ENCODE measurements around the gene DDX23. TPM values are rescaled to one million over a fixed set of nuclear protein-coding genes. Genes with fewer than 3 reads are reported as not detected.
"Not testable (repeated sequence)": the region's sequence is repeated elsewhere in the genome, so short reads cannot be mapped to it uniquely, and the experiment has no call there.

DDX23 gene
- total RNA-seq (2014; rRNA removed; shearing (Covaris generic)): 132 and 146 TPM in 2 replicates

DNA sequence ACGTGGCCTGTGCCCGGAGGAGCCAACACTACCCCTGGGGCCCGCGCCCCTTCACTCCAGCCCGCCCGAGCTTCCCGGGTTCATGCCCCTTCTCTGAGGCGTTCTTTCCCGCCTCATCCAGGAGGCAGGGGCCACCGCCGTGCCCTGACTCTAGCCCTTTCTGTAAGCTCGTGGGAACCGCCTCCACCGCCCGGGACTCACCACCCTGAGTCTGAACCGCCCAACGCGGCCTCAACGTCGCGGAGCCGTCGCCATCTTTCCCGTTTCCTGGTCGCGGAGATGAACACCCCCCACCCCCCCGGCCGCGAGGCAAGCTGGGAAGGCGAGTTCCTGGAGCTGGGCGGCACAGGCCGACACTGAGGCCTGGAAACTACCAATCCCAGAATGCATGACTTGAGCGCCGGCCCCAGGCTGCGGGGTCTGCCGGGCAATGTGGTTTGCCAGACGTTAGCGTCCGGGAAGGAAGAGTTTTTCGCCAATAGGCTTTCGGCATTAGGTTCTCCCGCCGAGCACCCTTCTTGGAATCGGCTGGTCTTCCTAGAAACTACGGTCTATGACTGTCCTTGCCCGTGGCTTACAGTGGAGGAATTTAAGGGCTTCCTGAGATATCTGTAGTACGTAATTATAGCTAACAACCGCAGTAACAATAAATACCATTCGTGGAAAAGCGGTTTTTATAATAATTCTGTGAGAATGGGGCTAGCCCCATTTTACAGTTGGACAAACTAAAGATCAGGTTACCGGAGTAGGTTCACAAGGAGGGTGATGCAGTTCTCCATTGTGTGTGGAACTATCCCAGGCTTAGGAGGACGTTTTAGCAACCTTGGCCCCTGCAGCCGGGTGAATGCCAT is at the start of gene DDX23:
DDX23 (minus strand) TSS at position 281 of the 851 bp plus-strand sequence. CDS start 6,381 bp downstream, outside the sequence.
- DNase-seq (ENCODE audit: low read depth): peak; percentile 99

- peak; percentile 16 for DNase-seq (ENCODE audit: low read depth)
These were observed 49.3 kb upstream of the DDX23 start for GRCh38 chr12:48901278-48901677.

DNA sequence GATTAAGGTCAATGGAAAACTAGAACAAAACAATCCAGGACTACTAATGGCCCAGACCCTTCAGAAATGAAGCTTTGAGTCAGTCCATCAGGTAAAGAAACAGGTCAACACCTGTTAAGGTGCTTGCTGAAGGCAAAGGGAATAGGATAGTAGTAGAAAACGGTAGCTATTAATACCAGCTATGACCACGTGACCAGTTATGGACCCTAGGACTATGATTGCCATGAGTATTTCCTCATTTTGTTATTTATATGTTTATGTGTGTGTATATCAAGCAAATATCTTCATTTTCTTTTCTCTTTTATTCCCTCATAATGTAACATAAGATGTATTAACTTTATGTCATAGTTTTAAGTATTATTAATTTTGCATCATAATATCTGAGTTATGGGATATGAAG is 47.7 kb upstream of the DDX23 start:
- DNase-seq (ENCODE audit: low read depth): no peak

DNA sequence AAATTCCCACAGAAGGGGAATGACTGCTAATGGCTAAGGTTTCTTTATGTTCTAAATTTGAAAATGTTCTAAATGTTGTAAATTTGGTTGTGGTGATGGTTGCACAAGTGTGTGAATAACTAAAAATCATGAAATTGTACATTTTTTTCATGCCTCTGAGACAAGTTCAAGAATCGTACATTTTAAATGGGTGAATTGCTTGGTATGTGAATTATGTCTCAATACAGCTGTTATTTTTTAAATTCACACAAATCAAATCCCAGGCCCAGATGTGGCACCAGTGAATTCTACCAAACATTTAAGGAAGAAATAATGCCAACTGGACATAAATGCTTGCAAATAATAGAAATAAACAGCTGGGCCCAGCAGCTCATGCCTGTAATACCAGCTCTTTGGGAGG is 42.3 kb upstream of the DDX23 start:
- no peak for DNase-seq (ENCODE audit: low read depth)

DNA sequence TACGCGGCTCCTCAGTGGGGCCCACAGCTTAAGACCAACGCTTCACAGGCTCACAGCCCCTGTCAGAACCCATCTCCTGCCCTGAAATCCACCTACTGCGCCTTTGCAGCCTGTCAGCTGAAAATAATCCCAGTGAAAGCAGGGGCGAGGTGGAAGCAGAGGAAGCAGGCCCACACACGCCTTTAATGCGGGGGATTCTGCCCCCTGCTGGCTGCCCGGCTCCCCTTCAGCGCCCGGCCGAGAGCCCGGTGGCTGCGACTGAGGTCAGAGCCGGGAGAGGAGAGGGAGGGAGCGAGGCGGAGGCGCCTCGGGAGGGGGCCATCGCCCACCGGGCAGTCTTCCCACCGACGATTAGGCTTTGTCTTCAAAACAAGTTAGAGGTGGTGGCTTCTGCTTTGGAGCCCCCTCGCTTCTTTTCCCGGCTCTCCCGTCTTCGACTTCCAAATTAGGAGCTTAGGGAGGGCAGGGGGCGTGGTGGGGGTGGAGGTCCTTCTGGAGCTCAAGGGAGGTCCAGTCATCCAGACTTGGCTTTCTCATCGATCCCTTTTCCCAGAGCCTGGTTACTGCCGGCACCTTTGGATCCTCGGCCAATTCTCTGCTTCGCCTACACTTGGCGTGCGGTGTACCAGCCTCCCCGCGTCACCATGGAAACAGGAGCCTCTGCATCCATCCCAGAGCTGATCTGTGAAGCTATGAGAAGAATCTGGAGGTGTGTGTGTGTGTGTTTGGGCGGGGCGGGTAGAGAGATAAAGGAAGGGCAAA is 38.9 kb upstream of the DDX23 start:
- peak; percentile 83 for DNase-seq (ENCODE audit: low read depth)

- DNase-seq (ENCODE audit: low read depth): no peak
These were observed 37.7 kb upstream of the DDX23 start for GRCh38 chr12:48889679-48890078.

DNA sequence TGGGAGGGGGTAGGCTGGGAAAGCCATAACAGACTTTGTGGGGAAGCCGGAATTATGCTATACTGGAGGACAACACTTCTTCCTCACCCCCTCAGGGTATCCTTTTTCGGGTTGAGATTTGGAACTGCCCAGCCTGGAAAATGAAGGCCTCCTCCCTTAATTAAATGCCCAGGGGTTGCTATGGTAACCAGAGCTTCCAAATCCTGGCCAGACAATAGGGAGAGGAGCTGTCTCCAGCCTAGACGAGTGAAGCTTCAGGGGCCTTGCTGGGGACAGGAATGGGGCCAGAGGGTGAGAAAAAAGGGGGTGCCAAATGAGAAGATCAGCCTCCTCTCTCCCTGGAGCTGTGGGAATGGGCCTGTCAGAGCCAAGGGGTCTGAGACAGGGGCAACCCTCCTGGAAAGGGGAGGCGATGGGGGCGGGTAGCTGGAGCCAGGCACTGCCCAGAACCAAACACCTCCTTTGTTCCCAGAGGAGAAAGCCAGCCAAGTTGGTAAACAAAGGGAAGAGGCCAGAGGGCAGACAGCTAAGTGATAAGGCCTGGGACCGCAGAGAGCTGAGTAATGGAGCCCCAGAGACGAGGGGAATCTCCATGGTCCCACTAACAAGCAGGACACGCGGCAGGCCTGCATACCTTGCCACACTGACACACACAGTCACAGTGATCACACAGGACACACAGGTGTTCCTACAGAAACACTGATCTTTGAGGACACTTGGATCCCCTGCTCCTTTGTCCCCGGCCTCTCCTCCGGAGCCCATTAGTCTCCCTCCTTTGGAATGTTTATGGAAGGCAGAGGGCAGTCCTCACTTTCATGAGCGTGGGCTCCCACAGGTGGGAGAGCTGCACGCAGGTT is 31.6 kb upstream of the DDX23 start:
- DNase-seq (ENCODE audit: low read depth): peak; percentile 76

DNA sequence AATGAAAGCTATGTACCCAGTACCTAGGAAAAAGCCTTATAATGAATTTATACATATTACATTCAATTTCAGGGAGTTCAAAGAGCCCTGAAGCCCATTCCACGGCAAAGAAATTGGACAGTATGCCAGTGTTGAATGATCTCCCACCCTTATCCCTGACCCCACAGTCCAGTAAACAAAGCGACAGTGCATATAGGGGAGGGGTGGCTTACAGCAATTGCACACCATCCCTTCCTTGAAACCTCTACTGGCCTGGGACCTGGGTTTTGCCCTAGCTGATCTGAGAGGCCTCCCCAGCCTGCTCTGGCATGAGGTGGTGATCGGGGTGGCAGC is 31.0 kb upstream of the DDX23 start:
- no peak for DNase-seq (ENCODE audit: low read depth)

GRCh38 chr12:48882315-48882687 is 30.3 kb upstream of the DDX23 start:
- DNase-seq (ENCODE audit: low read depth): peak; percentile 84

- peak; percentile 9 for DNase-seq (ENCODE audit: low read depth)
These were observed 29.8 kb upstream of the DDX23 start for GRCh38 chr12:48881686-48882314.

GRCh38 chr12:48880647-48881046 is 28.7 kb upstream of the DDX23 start:
- no peak for DNase-seq (ENCODE audit: low read depth)

- no peak for DNase-seq (ENCODE audit: low read depth)
These were observed 26.6 kb upstream of the DDX23 start for GRCh38 chr12:48878548-48878947.

DNA sequence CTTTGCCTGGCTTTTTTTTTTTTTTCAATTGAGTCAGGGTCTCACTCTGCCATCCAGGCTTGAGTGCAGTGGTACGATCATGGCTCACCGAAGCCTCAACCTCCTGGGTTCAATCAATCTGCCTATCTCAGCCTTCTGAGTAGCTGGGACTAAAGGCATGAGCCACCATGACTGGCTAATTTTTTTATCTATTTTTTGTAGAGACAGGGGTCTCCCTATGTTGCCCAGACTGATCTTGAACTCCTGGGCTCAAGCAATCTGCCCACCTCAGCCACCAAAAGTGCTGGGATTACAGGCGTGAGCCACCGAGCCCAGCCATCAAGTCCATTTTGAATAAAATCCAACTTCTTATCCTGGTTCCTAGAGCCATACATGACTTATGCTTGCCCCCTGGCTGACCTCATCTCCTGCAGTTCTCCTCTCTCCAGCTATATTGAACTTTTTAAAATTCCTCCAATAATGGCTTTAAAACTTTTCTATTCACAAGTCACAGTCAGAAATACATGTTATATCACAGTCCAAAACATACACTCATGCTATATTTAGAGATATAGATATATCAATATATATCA is 24.1 kb upstream of the DDX23 start:
- no peak for DNase-seq (ENCODE audit: low read depth)

DNA sequence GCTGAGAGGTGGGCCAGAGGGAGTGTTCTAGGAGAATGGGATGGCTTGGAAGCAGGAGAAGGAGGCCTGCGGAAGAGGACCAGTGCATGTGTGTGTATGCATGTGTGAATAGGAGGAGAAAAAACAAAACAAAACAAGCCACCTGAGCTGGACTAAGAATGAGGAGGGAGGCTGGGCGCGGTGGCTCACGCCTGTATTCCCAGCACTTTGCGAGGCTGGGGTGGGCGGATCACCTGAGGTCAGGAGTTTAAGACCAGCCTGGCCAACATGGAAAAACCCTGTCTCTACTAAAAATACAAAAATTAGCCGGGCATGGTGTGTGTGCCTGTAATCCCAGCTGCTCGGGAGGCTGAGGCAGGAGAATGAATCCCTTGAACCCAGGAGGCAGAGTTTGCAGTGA is 21.6 kb upstream of the DDX23 start:
- DNase-seq (ENCODE audit: low read depth): not testable (repeated sequence)

GRCh38 chr12:48873096-48873495 is 21.1 kb upstream of the DDX23 start:
- DNase-seq (ENCODE audit: low read depth): no peak

DNA sequence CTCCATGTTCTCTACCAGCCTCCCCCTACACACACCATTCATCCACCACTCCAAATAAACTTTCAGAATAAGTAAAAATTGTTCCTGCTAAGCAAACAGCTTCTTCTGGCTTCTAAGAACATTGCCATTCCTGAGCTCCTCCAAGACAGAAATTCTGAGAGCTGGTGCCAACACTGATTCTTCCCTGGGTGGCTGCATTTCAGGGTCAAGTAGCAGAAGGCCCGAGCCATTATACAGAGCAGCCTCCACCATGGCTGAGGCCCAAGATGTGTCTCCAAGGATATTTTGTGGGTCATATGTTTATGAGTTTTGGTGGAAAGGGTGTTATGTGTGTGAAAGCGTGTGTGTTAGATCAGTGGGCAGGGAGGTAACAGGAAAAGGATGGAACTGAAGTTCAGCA is 17.2 kb upstream of the DDX23 start:
- DNase-seq (ENCODE audit: low read depth): no peak

GRCh38 chr12:48868451-48868850 is 16.5 kb upstream of the DDX23 start:
- DNase-seq (ENCODE audit: low read depth): no peak

DNA sequence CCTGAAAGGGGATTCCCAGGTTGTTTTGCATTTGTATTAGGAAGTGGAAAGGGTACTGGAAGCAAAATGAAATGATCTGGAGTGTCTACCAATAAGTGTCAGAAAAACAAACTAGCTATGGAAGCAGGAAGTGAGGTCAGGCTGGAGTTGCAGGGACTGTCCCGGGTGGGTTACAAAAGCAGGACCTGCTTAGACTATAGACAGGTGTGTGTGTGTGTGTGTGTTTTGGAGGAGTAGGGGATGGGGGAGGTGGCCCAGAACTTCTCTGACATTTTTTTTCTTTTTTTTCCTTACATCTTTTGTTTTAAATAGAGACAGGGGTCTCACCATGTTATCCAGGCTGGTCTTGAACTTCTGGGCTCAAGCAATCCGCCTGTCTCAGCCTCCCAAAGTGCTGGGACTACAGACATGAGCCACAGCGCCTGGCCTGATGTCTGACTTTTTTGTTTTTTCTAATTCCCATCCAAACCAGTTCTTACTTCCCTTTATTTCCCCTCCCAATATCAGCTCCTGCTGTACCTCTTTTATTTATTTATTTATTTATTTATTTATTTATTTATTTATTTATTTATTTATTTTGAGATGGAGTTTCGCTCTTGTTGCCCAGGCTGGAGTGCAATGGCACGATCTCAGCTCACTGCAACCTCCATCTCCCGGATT is 14.2 kb upstream of the DDX23 start:
- DNase-seq (ENCODE audit: low read depth): no peak

GRCh38 chr12:48865281-48866051 is 13.5 kb upstream of the DDX23 start, which contains the start of gene RND1:
RND1 (minus strand) TSS chr12:48865870; CDS start chr12:48865767, 103 bp downstream.
- peak; percentile 95 for DNase-seq (ENCODE audit: low read depth)

DNA sequence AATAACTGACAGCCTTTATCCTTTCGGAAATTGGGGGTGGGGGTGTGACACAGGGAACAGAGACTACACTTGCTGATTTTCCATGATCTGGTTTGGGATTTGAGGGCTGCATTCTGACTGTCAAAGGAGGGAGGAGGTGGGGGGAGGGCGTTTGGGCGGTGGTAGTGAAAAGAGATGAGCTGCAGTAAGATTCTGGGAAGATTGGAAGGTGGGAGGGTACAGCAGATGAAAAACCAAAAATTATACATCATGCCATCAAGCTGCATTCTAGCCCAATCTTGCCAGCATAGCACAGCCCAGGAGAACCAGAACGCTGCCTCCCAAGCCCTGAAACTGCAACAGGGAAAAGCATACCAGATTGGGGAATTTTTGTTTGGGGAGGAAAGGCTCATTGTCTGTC is 11.3 kb upstream of the DDX23 start:
- DNase-seq (ENCODE audit: low read depth): no peak

Data from Daoy (cell line).